CD4-positive, alpha-beta T cell treated with Interleukin-6 for 4 hours (primary cell): ENCODE measurements around the gene ZNF664.
"Not testable (repeated sequence)": the region's sequence is repeated elsewhere in the genome, so short reads cannot be mapped to it uniquely, and the experiment has no call there.

ENCODE experiments used
- DNase-seq: peaks from one replicate; pipeline ENCODE4 v3.0.0-alpha.2; 2020; ENCODE audit warnings: mixed read lengths

Gene ZNF664

DNA sequence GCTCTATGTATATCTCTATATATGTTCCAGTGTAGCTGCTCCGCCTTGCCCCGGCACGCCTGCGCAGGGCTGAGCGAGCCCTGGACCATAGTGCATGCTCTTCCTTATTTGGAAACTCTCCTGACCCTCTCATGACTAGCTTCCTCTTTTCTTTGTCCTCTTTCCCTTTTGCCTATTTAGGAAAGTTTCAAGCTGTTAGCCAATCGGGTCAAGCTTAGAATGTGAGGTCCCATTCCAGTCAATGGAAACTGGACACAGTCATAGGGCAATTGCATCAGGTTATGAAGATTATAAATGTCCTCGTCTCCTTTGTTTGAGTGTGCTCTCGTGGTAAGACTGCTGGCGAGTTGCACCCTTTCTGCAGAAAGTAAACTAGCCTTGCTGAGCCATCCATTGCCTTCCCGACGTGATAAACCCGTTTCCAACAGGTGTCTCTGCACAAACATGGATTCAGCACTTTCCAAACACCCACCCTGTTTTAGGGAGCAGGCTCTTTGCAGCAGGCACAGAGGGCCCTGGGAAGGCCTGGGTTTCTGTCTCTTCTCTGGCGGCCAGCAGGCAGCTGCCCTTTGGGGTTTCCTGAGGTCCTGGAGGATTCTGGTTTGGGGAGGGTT, 31.3 kb upstream of the ZNF664 start:
- DNase-seq = no peak

DNA sequence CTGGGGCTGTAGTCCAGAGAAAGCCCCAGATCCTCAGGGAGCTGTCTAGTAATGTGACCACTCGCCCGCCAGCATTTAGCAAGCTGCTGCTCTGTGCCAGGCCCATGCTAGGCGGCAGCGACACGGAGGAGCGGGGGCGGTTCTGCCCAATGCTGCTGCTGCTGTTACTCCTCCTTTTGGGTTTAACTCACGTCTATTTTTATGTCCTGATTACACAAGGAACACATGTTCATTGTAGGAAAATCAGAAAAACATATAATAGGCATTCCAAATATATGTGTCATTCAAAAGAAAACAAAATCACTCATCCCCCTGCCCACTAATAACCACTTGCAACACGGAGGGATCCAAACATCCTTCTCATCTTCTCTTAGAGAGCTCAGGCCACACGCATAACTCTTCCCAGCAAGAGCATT, 30.8 kb upstream of the ZNF664 start:
- DNase-seq = no peak

DNA sequence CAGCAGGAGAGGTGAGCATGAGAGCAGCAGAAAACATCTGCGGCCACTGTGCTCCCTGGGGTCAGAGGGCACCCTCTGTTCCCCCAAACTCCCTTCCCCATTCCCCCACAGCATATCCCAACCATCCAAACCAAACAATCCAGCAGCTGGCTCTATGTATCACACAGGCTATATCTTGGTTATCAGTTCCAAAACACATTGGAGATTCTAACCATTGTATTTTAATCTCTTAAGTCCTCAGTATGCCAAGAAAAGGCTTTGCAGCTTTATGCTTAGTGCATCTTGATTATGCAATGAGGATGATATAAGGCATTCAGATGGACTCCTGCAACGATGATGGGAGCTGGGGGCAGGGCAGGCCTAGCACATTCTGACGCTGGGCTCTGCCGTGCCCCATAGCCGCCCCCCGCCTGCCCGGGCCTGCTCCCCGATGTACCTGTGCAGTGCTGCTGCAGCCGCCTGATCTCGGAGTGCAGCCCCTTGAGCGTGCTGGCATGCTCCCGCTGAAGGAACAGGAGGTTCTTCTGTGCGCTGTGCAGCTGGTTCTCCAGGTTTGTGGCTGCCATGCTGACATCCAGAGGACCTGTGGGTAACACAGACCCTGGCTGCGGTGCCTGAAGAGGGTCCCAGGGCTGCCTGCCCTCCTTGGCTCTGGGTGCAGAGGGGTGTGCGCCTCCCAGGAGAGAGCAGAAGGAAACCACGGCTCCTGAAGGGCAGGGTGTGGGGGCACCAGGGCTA, 29.9 kb upstream of the ZNF664 start:
- DNase-seq = no peak

DNA sequence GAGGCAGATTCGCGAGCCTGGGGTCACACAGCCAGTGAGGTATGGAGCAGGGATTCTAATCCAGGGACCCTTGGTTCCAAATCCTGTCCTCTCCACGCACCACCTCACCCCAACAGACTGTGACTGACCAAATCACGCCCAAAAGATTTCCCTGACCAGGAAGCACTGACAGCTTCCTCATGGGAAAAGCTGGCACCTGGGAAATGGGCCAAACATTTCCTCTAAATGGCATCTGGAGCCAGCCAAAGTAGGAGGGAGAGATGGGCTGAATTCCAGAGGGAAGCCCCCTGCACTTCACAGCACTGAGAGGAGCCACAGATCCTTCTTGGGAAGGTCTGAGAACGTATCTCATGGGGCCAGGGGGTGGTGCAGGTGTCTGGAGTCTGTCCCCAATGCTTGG, 29.2 kb upstream of the ZNF664 start:
- no peak for DNase-seq

DNA sequence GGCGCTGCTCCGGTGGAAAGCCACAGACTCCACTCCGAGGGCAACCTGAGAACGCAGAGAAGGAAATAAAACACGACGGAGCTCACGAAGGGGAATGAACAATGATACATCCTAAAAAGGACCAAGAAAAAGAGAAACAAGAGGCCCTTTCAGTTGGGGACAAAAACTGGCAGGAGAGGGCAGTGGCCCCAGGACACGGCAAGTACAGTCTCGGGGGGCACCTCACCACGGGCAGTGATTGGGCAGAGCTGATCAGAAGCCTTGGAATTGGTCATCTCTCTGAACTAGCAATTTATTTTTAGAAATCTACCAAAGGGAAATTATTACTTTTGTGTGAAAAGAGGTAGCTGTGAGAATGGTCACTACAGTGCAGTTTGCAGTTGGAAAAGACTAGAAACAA, 28.3 kb upstream of the ZNF664 start:
- DNase-seq = no peak

DNA sequence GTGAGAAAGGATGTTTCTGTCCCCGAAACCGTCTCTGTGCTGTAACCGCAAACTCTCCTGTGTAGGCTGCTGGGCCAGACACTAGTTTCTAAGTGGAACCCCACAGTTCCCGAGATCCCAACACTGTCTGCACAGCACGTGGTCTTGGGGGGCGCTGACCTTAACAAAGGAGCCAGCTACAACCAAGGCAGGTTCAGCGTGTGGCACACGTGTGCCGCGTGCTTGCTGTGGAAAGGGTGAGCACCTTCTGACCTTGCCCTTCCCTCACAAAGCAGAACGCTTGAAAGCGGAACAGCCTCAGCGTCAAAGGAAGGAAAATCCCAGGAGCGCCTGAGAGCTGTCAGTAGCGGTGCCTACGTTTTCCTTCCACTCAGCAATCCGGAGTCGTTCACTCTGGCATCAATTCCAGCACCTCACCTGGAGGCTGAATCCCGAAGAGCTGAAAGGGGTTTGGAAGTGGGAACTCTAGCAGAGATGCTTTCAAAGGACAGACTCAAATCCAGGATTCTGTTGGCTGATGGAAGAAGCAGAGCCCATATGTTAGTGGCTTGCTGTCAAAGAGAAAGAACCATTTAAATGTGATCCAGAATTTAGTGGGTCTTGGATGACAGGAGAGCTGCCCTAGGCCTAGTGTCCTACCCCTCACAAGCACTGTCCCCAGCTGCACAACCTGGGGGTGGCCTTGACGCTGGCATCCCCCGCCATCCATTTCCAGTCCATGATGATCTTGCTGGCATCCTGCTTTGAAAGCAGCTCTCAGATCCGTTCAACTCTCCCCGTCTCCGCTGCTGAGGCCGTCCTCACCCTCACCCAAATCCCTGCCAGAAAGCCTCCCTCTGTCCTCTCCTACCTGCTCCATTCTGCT, 27.5 kb upstream of the ZNF664 start:
- DNase-seq = no peak

DNA sequence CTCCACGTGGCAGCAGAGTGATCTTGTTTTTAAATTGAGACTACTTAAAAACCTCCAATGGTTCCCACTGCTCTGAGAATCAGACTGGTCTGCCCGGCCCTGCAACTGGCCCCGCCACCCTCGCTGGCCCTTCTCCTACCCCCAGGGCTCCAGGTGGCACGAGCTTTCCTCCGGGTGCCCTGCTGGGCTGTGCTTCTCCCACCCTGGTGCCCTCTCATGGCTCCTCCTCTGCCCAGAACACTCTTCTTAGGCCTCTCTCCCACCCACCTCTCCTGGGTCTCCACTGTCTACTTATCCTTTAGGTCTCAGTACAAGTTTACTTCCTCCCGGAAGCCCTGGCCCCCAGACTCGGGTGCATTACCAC, 26.9 kb upstream of the ZNF664 start:
- DNase-seq = no peak

DNA sequence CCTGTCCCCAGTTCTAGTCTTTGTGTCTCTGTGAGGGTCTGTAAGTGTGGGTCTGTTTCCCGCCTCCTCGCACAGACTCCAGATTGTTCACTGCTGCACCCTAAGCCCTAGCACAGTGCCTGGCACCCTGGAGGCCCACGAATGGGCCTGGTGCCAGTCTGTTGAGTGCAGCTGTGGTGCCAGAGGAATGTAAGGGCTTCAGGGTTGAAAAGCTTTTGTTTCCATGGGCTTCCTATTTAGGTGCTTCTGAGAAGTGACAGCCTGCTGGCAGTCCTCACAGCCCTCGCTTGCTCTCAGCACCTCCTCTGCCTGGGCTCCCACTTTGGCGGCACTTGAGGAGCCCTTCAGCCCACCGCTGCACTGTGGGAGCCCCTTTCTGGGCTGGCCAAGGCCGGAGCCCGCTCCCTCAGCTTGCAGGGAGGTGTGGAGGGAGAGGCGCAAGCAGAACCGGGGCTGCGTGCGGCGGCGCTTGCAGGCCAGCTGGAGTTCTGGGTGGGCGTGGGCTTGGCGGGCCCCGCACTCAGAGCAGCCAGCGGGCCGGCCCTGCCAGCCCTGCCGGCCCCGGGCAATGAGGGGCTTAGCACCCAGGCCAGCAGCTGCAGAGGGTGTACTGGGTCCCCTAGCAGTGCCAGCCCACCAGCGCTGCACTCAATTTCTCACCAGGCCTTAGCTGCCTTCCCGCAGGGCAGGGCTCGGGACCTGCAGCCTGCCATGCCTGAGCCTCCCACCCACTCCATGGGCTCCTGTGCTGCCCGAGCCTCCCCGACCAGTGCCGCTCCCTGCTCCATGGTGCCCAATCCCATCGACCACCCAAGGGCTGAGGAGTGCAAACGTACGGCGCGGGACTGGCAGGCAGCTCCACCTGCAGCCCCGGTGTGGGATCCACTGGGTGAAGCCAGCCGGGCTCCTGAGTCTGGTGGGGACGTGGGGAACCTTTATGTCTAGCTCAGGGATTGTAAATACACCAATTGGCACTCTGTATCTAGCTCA, 26.2 kb upstream of the ZNF664 start:
- not testable (repeated sequence) for DNase-seq

DNA sequence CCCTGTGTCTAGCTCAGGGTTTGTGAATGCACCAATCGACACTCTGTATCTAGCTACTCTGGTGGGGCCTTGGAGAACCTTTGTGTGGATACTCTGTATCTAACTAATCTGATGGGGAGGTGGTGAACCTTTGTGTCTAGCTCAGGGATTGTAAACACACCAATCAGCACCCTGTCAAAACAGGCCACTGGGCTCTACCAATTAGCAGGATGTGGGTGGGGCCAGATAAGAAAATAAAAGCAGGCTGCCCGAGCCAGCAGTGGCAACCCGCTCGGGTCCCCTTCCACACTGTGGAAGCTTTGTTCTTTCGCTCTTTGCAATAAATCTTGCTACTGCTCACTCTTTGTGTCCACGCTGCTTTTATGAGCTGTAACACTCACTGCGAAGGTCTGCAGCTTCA, 25.5 kb upstream of the ZNF664 start:
- not testable (repeated sequence) for DNase-seq

DNA sequence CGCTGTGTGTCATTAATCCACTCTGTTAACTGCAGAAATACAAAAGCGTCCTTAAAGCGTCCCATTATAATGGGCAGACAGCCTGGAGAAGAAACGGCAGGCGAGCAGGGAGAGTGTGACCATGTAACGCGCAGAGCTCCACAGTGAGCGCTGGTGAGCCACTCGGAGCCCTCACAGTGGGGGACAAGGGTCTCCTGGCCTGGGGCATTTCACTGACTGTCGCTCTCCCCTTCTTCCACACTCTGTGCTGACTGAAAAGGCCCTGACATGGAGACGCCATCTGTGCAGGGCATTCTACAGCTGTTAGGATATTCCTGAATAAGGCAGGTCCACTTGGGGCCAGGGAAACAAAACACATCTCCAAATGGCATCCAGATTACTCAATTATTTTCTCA, 24.6 kb upstream of the ZNF664 start:
- no peak for DNase-seq

DNA sequence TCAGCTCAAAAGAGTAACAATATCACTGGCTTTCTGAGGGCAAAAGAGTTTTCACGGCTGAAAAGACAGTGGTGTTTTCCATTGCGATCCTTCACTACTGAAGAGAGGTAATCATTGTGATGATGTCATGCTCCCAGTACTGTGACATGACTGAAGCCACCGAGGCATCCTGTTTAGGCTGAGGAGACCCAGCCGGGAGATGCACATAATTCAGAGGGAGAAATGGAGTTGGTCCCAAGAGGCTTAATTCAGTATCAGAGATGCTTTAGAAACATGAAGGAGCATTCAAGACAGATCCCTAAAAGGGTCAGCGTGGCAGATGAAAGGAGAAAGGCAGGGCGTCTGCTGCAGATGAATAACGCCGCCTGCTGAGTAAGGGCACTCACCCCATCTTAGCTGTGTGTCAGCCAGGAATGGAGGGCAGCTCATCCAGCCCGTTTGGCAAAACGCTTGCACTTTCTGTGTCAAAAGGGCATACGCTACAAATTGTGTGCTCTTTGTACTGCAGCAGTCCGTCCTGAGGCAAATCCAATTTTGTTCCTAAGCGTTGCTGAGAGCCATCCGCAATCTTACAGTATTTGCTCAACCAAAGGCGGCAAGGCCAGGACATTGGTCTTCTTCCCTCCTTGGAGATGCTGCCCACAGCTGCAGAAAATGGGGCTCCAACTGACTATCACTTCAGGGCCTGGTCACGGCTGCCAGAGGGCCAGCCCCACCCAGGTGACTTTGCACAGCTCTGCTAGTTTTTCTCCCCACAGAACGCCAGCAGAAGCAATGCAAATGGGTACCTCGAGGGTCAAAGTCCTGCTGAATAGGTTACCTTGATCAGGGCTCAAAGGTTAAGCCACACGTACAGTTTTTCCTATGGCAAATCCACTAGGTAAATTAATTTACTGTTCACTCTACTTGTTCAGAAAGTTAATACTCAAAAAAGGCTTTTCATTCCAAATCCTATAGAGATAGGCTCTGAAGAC, 23.9 kb upstream of the ZNF664 start:
- DNase-seq = no peak

DNA sequence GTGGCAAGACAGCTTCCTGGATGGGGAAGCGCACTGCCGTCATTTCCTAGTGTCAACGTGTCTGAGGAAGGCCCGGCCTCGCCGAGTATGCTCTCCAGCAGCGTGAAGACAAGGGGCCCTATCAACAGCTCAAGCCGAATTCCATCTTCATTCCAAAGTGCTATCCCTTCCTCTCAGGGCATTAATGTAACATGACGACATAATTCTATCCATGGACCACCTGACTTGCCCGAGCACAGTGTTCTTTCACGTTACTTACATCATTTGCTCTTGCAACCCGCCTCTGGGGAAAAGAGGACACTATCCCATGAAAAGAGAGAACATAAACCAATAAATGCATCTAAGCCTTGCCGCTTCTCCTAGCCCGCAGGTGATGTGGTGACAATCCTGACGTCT, 23.2 kb upstream of the ZNF664 start:
- DNase-seq = no peak

DNA sequence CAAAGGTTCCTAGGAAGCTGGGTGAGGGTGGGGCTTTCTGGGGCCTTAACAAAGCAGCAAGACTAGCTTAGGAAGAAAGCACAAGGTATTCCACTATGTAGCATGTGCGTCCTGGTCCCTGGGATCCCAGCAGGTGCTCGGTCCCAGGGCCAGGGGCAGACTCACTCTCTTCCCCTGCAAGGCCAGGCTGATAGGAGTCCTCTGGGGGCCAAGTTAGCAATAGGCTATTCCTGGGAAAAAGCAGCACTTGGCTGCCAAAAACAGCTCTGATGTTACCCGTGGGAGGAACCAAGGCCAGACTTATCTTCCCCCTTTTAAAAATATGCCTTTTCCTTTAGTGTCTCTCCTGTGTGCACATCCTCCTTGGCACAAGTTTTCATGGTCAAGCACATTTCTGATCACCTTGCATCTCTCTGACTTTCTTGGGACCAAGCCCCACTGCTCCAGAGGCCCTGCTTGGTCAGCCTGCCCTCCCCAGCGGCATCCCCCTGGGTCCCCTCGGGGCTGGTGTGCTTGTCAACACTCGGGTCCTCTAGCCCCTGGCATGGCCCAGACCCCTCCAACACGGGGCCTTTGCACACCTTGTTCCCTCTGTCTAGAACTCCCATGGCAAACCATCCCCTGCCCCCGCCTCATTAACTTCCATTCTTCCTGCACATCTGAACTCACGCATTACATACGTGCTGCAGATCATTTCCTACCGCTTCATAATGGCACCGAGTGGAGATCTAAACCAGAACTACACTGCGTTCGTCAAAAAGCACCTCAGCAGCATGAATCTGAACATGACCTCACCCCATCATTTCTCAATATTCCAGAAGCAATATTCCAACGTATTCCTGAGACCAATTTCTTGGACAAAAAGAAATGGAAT, 22.3 kb upstream of the ZNF664 start:
- no peak for DNase-seq

DNA sequence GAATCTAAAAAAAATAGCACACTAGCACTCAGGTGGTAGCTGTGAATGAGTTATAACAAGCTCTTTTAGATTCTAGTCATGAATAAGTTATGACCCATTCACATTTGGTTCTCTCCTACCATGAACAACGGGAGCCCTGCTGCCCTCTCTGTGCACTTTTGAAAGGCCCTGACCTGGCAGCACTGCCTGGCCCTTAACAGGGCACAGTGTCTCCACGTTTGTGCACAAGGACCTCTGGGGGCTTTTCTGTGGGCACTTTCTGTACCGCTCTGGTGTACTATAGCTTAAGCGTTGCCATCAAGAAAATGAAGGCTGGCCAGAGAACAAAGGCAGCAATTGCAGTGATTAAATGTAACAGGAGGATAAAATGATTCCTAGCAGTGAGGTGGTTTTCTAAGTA, 21.5 kb upstream of the ZNF664 start:
- DNase-seq = no peak

DNA sequence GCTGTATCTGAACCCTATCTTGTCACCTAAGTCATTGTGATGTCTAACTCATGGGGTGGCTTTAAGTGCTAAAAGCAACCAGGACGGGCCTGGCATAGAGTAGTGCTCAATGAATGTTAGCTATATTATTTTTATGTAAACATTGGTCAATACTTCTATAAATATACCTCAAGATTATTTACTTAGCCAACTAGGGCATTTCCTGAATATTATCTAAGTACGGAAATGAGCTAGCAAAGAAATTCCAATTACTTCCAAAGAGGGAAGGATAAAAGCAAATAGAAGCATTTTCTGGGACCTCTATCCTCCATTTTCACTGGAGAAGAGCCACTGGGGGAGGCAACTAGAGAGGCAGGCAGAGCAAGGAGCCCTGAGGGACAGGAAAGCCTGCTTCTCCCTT, 21.0 kb upstream of the ZNF664 start:
- DNase-seq = no peak

DNA sequence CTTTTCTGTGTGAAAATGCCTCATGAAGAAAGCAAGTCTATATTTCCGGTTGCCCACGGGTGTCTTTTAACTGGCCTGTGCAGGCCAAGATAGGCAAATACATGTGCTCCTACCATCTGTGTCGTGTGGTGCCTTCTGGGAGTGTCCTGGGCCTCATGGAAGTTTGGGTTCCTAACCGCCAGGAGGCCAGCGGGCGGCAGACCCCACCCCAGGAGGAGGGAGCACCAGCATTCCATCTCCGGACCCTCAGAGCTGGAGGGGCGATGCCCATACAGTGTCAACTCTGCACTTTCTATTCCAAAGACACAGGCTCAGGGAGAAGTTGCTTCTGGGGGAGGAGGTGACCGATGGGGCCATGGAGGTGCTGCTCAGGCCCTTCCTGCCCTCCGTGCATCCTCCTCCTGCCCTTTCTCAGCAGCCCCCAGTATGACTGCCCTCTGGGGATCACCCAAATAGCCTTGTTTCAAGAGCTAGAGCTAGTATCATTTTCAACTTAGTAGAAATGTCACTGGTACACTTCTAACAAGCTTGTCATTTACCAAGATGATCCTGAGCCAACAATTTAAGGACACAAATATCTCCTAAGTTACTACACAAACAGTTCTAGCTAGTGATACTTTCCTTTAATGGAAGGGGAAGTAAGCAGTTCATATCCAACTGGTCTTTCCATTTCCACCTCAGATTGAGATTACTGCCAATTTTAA, 18.2 kb upstream of the ZNF664 start:
- DNase-seq = no peak

DNA sequence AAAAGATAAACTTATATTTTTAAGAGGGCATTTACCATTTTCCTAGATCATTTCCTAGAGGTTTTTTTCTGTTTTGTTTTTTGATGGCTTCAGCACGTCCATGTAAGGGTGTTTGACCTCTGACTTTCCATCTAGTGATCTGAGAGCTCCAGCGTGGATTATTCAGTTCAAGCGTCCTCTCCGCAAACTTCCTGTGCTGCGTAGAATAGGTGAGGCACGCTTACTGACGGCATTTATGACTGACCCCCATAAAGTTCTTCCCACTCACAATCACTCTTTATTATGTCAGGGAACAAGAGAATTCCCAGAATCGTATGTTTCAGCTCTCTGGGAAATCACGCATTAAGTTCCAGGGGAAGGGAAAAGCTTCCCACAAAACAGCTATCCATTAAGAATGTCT, 16.8 kb upstream of the ZNF664 start:
- no peak for DNase-seq

DNA sequence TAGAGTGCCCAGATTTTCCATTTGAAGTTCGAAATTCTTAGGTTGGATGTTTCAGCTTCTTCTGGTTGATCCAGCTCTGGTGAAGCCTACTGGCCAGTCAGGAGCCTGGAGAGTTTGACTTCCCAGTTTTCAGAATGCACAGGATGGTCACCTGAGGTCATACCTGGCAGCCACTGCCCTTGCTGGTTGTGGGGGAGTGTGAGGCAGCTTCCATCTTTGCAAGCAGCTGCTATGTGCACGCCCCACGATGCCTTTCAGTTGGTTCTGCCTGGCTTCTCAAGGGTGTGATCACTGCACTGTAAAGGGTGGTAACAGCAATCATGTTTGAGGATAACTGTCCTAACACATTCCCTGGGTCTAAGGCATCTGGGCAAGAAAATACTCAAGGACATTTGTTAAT, 15.8 kb upstream of the ZNF664 start:
- DNase-seq = no peak

DNA sequence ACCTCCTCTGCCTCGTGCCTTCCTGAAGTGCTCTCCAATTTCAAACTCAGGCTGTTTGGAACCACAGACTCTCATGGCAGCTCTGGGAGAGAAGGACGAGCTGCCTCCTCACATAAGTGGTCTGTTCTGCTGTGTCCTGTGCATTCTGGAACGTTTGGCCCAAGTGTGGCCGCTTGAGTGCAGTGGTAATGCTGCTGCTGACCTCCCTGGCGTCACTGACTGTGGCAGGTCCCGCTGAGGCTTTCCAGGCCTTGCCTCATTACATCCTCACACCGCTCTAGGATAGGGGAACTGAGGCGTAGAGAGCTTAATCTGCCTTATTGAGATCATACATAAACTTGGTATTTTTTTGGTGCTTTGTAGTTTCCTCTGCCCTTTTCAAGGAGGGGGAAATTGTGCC, 14.6 kb upstream of the ZNF664 start:
- no peak for DNase-seq

DNA sequence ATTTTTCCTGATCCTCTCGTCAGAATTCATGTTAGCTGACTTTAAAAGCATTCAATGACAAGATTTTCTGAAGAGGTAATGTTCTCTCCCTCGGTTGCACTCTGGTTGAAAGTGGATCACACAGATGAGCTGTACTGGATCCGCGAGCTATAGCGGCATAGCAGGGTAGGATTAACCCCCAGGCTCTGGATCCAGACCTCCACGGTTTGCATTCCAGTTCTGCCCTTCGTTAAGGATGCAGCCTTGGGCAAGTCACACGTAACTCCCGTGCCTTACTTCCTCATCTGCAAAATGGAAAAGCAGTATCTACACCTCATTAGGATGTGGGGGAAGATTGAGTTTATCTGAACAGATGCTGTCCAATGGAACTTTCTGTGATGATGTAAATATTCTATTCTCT, 14.1 kb upstream of the ZNF664 start:
- no peak for DNase-seq
